Suprapubic skin (tissue), 4 donors: ENCODE data around the gene IFT52. TPM values are rescaled to one million over a fixed set of nuclear protein-coding genes. Genes with fewer than 3 reads are reported as not detected.
"Not testable (repeated sequence)": the region's sequence is repeated elsewhere in the genome, so short reads cannot be mapped to it uniquely, and the experiment has no call there.

Experiments used
- DNase-seq, 2 donors: peaks; one replicate each; pipeline ENCODE4 v3.0.0-alpha.2; 2019; ENCODE audit warnings: low spot score in 2 of 2
- H3K27ac ChIP-seq: fragments of 200-600 bp; sonication (generic); one replicate; pipeline ENCODE4 v1.5.1; 2019
- H3K27me3 ChIP-seq: fragments of 200-600 bp; sonication (generic); one replicate; pipeline ENCODE4 v1.5.1; 2019
- H3K36me3 ChIP-seq: fragments of 200-600 bp; sonication (generic); one replicate; pipeline ENCODE4 v1.5.1; 2019
- H3K4me1 ChIP-seq: fragments of 200-600 bp; sonication (generic); one replicate; pipeline ENCODE4 v1.5.1; 2019
- H3K4me3 ChIP-seq: fragments of 200-600 bp; sonication (generic); one replicate; pipeline ENCODE4 v1.5.1; 2019; ENCODE audit warnings: mild to moderate bottlenecking
- H3K9me3 ChIP-seq: fragments of 200-600 bp; sonication (generic); one replicate; pipeline ENCODE4 v1.5.1; 2019
- CTCF ChIP-seq, 2 donors: fragments of 200-600 bp in 1 of 2; fragments of 450-650 bp in 1 of 2; sonication (generic) in 1 of 2; IDR thresholded peaks; one replicate each; pipeline ENCODE4 v1.5.1; 2016 to 2019; ENCODE audit warnings: antibody characterized with exemption in 2 of 2, mild to moderate bottlenecking in 1 of 2, moderate library complexity in 1 of 2
- EP300 ChIP-seq: sonication (generic); formaldehyde crosslinking; IDR thresholded peaks from one replicate; pipeline ENCODE4 v1.6.1; 2017; ENCODE audit warnings: antibody characterized with exemption
- POLR2A ChIP-seq, 2 donors: fragments of 450-650 bp; IDR thresholded peaks; one replicate each; pipeline ENCODE4 v1.6.1; 2017; ENCODE audit warnings: antibody characterized with exemption in 2 of 2, mild to moderate bottlenecking in 2 of 2, moderate library complexity in 2 of 2
- POLR2AphosphoS5 ChIP-seq, 3 donors: sonication (generic); formaldehyde crosslinking; IDR thresholded peaks; one replicate each; pipeline ENCODE4 v1.6.1; 2017; ENCODE audit warnings: antibody characterized with exemption in 3 of 3
- WGBS: methylation state at CpG from one replicate; pipeline ENCODE4 v1.1.5; 2018; 5-methylcytosine and 5-hydroxymethylcytosine counted together
- total RNA-seq, 4 donors: library from RNA; depleted of rRNA; stranded (reverse); fragments of >200 nt; gene quantifications; one replicate each; pipeline ENCODE4 v1.1.0, GENCODE V29; 2016

Gene IFT52
- total RNA-seq, 4 donors from 2014 or later, result 10.7 to 17.5 (median 13.5) TPM

GRCh38 chr20:43586641-43587040, 4.1 kb upstream of the IFT52 start:
- Histone ChIP-seq H3K36me3 (no peaks in the 10 kb centered on the region), H3K27me3 (no peaks in the 10 kb centered on the region), H3K27ac (no peak overlapping the region), H3K4me1 (peaks cover 12% of the 10 kb centered on the region), H3K9me3 (no peaks in the 10 kb centered on the region), H3K4me3 (no peak overlapping the region)
- WGBS, result 80% methylated on average over 8 of the region's 8 CpGs
- no peak for TF ChIP-seq POLR2AphosphoS5 (IDR thresholded peaks at IDR 0.05)
- no peak for TF ChIP-seq POLR2A (IDR thresholded peaks at IDR 0.05)
- no peak for TF ChIP-seq CTCF (IDR thresholded peaks at IDR 0.05)
- no peak for TF ChIP-seq EP300
- no peak for DNase-seq

DNA sequence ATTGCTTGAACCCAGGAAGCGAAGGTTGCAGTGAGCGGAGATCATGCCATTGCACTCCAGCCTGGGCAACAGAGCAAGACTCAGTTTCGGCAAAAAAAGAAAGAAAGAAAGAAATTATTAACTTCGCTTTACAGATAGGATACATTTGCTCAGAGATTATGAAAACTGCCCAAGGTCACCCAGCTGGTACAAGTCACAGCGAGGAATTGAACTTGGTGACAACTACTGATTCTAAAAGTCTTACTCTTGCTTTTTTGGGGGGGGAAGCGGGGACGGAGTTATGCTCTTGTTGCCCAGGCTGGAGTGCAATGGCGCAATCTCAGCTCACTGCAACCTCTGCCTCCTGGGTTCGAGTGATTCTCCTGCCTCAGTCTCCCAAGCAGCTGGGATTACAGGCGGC, 2.2 kb upstream of the IFT52 start:
- H3K36me3 ChIP-seq, H3K9me3 ChIP-seq, DNase-seq, H3K27me3 ChIP-seq, H3K4me3 ChIP-seq, H3K27ac ChIP-seq: not testable (repeated sequence)
- peaks cover 17% of the 10 kb centered on the region for H3K4me1 ChIP-seq
- 94% methylated on average over 10 of the region's 10 CpGs for WGBS

DNA sequence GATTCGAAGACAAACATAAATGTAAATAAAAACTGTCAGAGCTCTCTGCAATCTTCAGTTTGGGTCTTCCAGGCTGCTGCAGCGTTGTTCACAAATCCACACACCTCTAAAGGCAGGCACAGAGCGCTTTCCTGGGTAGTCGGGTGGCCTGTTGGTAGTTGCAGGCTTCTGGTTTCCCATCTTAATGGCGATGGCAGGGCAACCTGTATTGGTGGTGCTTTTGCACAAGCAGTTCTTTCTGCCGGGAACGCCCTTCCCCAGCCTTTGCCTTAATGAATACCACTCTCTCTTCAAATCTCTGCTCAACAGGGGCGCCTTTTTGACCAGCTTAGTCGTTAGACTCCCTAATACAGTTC, 723 bp upstream of the IFT52 start:
- H3K9me3 ChIP-seq, result no peaks in the 10 kb centered on the region
- DNase-seq, result no peak
- no peaks in the 10 kb centered on the region for H3K27me3 ChIP-seq
- H3K4me1 ChIP-seq, result peaks cover 17% of the 10 kb centered on the region
- peak overlapping the region; percentile 69 for H3K4me3 ChIP-seq
- peaks cover 9% of the 10 kb centered on the region for H3K36me3 ChIP-seq
- peak overlapping the region; percentile 79 for H3K27ac ChIP-seq
- 24% methylated on average over 9 of the region's 9 CpGs for WGBS
- TF ChIP-seq EP300 (no peak), CTCF (IDR thresholded peaks at IDR 0.05) (no peak)

DNA sequence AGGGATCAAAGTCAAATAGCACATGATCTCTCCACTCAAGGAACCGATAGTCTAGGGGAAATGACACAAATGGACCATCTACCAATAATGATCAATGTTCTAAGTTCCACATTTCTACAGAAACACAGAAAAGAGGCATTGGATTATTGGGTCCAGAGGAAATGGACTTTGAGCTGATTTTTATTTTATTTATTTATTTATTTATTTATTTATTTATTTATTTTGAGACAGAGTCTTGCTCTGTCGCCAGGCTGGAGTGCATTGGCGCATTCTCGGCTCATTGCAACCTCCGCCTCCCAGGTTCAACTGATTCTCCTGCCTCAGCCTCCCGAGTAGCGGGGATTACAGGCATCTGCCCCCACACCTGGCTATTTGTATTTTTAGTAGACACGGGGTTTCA, 11.2 kb downstream of the IFT52 start:
- 91% methylated on average over 8 of the region's 8 CpGs for WGBS

DNA sequence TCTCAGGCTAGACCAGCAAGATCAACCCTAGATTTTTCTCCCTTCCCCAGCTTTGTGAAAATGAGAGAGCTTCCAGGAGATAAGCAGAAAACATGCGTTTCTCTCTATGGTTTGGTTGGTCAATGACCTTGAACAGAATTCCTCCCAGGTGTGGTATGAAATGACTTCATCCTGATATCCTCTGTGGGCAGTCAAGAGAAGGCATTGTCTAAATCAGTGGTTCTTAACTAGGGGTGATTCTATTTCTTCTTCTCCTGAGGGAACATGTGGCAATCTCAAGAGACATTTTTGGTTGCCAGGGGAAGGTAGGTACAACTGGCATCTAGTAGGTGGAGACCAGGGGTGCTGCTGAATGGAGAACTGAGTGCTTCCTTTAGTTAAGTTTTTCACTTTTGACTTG, 12.4 kb downstream of the IFT52 start:
- Histone ChIP-seq H3K27me3 (no peaks in the 10 kb centered on the region), H3K9me3 (no peaks in the 10 kb centered on the region), H3K4me1 (no peaks in the 10 kb centered on the region), H3K36me3 (peaks cover 41% of the 10 kb centered on the region), H3K27ac (no peak overlapping the region), H3K4me3 (no peak overlapping the region)
- WGBS, result 89% methylated on average over 1 of the region's 1 CpG
- no peak for DNase-seq
- TF ChIP-seq POLR2A (IDR thresholded peaks at IDR 0.05) (no peak), EP300 (no peak), POLR2AphosphoS5 (IDR thresholded peaks at IDR 0.05) (no peak), CTCF (IDR thresholded peaks at IDR 0.05) (no peak)

More for the DNA sequence above, 11.2 kb downstream of the IFT52 start:
- not testable (repeated sequence) for H3K27ac ChIP-seq, DNase-seq, H3K9me3 ChIP-seq, H3K27me3 ChIP-seq, H3K4me3 ChIP-seq, H3K4me1 ChIP-seq
- peaks cover 45% of the 10 kb centered on the region for H3K36me3 ChIP-seq

- no peak for DNase-seq
- H3K9me3 ChIP-seq, result no peaks in the 10 kb centered on the region
- H3K4me1 ChIP-seq, result no peaks in the 10 kb centered on the region
- H3K36me3 ChIP-seq, result peaks cover 27% of the 10 kb centered on the region
- no peaks in the 10 kb centered on the region for H3K27me3 ChIP-seq
- WGBS, result 93% methylated on average over 9 of the region's 9 CpGs
- H3K27ac ChIP-seq, result no peak overlapping the region
- TF ChIP-seq POLR2AphosphoS5 (IDR thresholded peaks at IDR 0.05) (no peak), POLR2A (IDR thresholded peaks at IDR 0.05) (no peak), EP300 (no peak), CTCF (IDR thresholded peaks at IDR 0.05) (no peak)
- H3K4me3 ChIP-seq, result no peak overlapping the region
These were observed 15.0 kb downstream of the IFT52 start for GRCh38 chr20:43605715-43606114.

DNA sequence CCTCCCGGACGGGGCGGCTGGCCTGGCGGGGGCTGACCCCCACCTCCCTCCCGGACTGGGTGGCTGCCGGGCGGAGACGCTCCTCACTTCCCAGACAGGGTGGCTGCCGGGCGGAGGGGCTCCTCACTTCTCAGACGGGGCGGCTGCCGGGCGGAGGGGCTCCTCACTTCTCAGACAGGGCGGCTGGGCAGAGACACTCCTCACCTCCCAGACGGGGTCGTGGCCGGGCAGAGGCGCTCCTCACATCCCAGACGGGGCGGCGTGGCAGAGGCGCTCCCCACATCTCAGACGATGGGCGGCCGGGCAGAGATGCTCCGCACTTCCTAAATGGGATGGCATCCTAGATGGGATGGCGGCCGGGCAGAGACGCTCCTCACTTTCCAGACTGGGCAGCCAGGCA, 16.5 kb downstream of the IFT52 start:
- DNase-seq, H3K4me3 ChIP-seq, H3K4me1 ChIP-seq, H3K27me3 ChIP-seq, H3K9me3 ChIP-seq, H3K27ac ChIP-seq: not testable (repeated sequence)
- H3K36me3 ChIP-seq, result peaks cover 28% of the 10 kb centered on the region
- WGBS, result no CpG with 5 or more reads among the region's 30 CpGs
